Measurements from ENCODE around the gene WBP2NL.

DNA sequence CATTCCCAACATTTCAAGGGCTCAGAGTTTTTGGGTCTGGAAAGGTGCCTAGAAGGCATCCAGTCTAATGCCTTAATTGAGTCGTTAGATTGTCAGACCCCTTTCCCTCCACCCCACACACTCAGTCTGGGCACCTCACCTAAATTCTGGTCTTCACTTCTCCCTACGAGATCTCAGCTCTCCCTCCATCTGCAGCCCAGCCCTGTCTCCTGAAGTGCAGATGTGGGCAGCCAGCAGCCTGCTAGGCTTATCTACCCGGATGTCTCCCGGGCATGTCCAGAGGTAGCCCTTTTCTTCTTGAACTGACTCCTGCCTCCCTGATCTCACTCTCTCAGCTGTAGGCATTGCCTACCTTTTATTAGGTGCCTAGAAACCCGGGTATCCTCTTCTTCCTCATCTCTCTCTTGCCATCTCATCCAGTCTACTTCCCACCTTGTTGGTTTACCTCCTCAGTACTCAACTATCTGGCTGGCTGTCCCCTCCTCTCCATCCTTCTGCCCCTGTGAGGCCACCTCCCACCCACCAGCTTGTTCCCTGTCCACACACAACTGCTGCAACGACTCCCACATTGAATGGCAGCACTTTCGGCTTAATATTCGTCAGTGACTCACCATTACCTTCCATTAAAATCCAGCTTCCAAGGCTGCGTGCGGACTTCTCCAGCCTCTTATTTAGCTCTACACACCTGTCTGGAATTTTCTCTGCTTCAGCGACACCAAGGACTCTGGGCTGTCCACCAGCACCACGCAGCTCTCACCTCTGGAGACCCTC is 23.1 kb upstream of the WBP2NL start:
- TF ChIP-seq, protein P1, sequence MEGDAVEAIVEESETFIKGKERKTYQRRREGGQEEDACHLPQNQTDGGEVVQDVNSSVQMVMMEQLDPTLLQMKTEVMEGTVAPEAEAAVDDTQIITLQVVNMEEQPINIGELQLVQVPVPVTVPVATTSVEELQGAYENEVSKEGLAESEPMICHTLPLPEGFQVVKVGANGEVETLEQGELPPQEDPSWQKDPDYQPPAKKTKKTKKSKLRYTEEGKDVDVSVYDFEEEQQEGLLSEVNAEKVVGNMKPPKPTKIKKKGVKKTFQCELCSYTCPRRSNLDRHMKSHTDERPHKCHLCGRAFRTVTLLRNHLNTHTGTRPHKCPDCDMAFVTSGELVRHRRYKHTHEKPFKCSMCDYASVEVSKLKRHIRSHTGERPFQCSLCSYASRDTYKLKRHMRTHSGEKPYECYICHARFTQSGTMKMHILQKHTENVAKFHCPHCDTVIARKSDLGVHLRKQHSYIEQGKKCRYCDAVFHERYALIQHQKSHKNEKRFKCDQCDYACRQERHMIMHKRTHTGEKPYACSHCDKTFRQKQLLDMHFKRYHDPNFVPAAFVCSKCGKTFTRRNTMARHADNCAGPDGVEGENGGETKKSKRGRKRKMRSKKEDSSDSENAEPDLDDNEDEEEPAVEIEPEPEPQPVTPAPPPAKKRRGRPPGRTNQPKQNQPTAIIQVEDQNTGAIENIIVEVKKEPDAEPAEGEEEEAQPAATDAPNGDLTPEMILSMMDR (IDR thresholded peaks at IDR 0.05) = no peak
- TF ChIP-seq POLR2A (IDR thresholded peaks at IDR 0.05) = no peak
